ENCODE data around the gene FAM120B. TPM values are rescaled to one million over a fixed set of nuclear protein-coding genes. Genes with fewer than 3 reads are reported as not detected.

The FAM120B gene
- total and polyA plus RNA-seq, 2 experiments from 2014 or later, result 7.2 to 16.7 TPM

- H3K79me2 ChIP-seq (replicated peaks; ENCODE audit: insufficient read depth), result no peaks in the 10 kb centered on the region
- no peak overlapping the region for H3K4me3 Mint-ChIP-seq
- no peak for DNase-seq (ENCODE audit: low spot score)
These were observed 101.4 kb downstream of the FAM120B start for GRCh38 chr6:170407932-170408331.

More at GRCh38 chr6:170407932-170408331, 101.4 kb downstream of the FAM120B start:
- Histone ChIP-seq H3K4me2 (no peak overlapping the region), H3F3A (replicated peaks; ENCODE audit: low read depth) (no peaks in the 10 kb centered on the region), H3K9me2 (ENCODE audit: insufficient read depth) (0 out of 2 replicates have a peak, but pooled peaks cover 3% of the 10 kb centered on the region), H3K36me3 (ENCODE audit: insufficient read depth) (no peaks in the 10 kb centered on the region), H4K20me1 (replicated peaks; ENCODE audit: insufficient read depth) (no peaks in the 10 kb centered on the region), H3K27me3 (ENCODE audit: insufficient read depth) (no peaks in the 10 kb centered on the region), H2AFZ (no peak overlapping the region), H3K4me3 (no peak overlapping the region), H3K4me1 (ENCODE audit: insufficient read depth) (peaks cover 12% of the 10 kb centered on the region), H3K27ac (ENCODE audit: low read depth) (no peak overlapping the region)
- no peak for TF ChIP-seq CTCF (conservative IDR thresholded peaks at IDR 0.05; ENCODE audit: low read depth in 2 of 2)
- TF ChIP-seq EZH2phosphoT487 (IDR thresholded peaks at IDR 0.05; ENCODE audit: unreplicated experiment), result no peak
- no peak for TF ChIP-seq EZH2 (IDR thresholded peaks at IDR 0.05; ENCODE audit: low read depth, unreplicated experiment)
- no peak for TF ChIP-seq CREB1 (CRISPR knock-in tag; IDR thresholded peaks at IDR 0.05; ENCODE audit: low read depth)
- TF ChIP-seq STAT1 (IDR thresholded peaks at IDR 0.05; ENCODE audit: unreplicated experiment), result no peak
- no peak for TF ChIP-seq ZNF462 (CRISPR knock-in tag; IDR thresholded peaks at IDR 0.05)
- no peak for TF ChIP-seq ZNF331 (CRISPR knock-in tag; IDR thresholded peaks at IDR 0.05; ENCODE audit: low read depth)
- no peak for TF ChIP-seq NANOG (IDR thresholded peaks at IDR 0.05; ENCODE audit: borderline replicate concordance)
- TF ChIP-seq POLR2AphosphoS5 (IDR thresholded peaks at IDR 0.05; ENCODE audit: low read depth), result no peak
- no peak for TF ChIP-seq REST (IDR thresholded peaks at IDR 0.05; ENCODE audit: unreplicated experiment)
- TF ChIP-seq ZNF114 (CRISPR knock-in tag; IDR thresholded peaks at IDR 0.05), result no peak
- peaks cover 20% of the 10 kb centered on the region; the same call in 2 of the 3 replicates for H3K36me3 Mint-ChIP-seq (ENCODE audit: low read depth)
- H3K27me3 Mint-ChIP-seq (ENCODE audit: insufficient read depth, low read depth, poor library complexity), result peaks cover 10% of the 10 kb centered on the region
- ATAC-seq, result no peak
- peaks cover 24% of the 10 kb centered on the region for H3K4me1 Mint-ChIP-seq
- no peaks in the 10 kb centered on the region; the same call in 2 of the 3 replicates for H3K9me3 Mint-ChIP-seq
- no peak overlapping the region for H3K27ac Mint-ChIP-seq

All from GM23338 (cell line).